CD4-positive, alpha-beta T cell treated with Interleukin-15 for 4 hours (primary cell): ENCODE measurements around the gene ZC3H10.
"Not testable (repeated sequence)": the region's sequence is repeated elsewhere in the genome, so short reads cannot be mapped to it uniquely, and the experiment has no call there.

Experiments
- DNase-seq: peaks from one replicate; pipeline ENCODE4 v3.0.0-alpha.2; 2020; ENCODE audit warnings: low spot score

Gene ZC3H10

GRCh38 chr12:56154818-56155217, 36.8 kb downstream of the ZC3H10 start:
- DNase-seq: no peak

- DNase-seq: no peak
These were observed 37.3 kb downstream of the ZC3H10 start for GRCh38 chr12:56155256-56155845.

DNA sequence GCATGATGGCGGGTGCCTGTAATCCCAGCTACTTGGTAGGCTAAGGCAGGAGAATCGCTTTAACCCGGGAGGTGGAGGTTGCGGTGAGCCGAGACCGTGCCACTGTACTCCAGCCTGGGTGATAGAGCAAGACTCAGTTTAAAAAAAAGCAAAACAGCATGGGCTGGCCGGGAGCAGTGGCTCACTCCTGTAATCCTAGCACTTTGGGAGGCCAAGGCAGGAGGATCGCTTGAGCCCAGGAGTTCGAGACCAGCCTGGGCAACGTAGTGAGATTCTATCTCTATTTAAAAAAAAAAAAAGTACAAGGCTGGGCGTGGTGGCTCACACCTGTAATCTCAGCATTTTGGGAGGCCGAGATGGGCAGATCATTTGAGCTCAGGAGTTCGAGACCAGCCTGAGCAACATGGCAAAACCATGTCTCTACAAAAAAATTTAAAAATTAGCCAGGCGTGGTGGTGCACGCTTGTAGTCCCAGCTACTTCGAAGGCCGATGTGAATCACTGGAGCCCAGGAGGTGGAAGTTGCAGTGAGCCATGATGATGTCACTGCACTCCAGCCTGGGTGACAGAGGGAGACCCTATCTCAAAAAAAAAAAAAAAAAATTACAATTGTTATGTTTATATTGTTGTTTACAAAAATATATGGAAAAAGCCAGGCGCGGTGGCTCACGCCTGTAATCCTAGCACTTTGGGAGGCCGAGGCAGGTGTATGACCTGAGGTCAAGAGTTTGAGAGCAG, 38.6 kb downstream of the ZC3H10 start:
- not testable (repeated sequence) for DNase-seq

DNA sequence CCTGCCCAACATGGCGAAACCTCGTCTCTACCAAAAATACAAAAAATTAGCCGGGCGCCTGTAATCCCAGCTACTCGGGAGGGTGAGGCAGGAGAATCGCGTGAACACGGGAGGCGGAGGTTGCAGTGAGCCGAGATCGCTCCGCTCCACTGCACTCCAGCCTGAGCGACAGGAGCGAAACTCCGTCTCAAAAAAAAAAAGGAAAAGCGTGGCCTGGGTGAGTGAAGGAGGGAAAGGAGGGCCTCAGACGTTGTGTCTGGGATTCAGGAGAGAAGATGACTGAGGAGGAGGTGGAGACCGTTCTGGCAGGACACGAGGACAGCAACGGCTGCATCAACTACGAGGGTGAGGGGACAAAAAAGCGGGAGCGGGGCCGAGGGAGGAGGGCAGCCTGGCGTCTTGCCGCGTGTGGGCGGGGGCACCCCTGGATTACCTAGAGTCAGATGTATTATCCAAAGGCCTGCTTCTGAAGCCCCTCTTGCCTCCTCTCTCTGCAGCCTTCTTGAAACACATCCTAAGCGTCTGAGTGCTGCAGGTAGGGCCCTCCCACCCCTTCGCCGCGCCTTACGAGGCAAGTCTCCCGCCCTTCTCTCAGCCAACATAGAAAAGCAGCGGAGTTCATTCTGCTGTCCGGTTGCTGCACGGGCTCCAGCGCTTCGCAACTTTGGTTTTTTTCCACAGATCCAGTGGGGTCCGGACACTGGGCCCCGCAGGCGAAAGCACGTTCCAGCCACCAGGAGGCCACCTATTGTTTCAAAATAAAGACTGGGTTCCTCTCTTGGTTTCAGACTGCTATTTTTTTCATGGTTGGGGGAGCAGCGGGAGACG, 39.3 kb downstream of the ZC3H10 start:
- DNase-seq: peak; percentile 58

GRCh38 chr12:56158029-56158925, 40.2 kb downstream of the ZC3H10 start, which contains the start of gene MYL6:
TSS of gene MYL6 (plus strand) at chr12:56158359. CDS start at chr12:56158402, 43 bp downstream.
- DNase-seq: peak; percentile 95

- DNase-seq: no peak
These were observed 40.9 kb downstream of the ZC3H10 start for GRCh38 chr12:56158926-56159461.

DNA sequence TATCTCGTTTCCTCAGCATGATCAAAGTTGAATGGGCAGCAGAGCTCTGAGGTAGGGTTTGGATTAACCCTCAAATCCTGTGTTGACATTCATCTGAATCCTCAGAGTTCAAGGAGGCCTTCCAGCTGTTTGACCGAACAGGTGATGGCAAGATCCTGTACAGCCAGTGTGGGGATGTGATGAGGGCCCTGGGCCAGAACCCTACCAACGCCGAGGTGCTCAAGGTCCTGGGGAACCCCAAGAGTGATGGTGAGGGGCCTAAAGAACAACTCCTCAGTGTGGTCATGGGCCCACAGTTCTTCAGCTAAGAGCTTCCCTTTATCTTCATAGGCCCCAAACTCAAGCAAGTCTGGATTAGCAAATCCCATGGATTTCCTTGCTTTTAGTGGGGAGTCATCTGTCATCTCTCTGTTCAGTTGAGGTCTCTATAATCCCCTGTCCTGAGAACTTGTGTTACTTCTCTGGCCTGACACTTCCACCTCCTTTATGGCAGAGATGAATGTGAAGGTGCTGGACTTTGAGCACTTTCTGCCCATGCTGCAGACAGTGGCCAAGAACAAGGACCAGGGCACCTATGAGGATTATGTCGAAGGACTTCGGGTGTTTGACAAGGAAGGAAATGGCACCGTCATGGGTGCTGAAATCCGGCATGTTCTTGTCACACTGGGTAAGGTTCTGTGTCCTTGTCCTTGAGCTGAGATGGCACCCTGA, 41.6 kb downstream of the ZC3H10 start:
- no peak for DNase-seq

DNA sequence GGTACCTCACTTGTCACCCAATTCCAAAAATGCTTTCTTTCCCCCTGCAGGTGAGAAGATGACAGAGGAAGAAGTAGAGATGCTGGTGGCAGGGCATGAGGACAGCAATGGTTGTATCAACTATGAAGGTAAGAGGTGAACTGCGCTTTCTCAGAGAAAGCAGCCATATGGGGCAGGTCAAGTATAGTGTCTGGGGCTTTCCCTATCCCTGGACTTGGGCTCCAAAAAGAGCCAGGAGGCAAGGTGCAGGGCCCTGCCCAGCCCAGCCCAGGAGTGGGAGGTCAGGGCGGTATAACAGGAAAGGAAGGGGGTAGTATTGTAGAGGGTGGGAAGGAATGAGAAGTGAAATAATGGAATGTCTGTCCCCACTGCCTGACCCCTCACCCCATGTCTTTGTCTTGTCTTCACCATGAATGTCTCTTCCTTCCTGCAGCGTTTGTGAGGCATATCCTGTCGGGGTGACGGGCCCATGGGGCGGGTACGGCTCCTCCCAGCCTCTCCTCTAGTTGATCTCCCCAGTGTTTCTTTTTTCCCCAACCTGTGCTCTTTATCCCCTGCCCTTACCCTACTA, 42.2 kb downstream of the ZC3H10 start:
- DNase-seq: peak; percentile 68

GRCh38 chr12:56160894-56161689, 43.0 kb downstream of the ZC3H10 start:
- no peak for DNase-seq

GRCh38 chr12:56161690-56162351, 43.8 kb downstream of the ZC3H10 start:
- no peak for DNase-seq

DNA sequence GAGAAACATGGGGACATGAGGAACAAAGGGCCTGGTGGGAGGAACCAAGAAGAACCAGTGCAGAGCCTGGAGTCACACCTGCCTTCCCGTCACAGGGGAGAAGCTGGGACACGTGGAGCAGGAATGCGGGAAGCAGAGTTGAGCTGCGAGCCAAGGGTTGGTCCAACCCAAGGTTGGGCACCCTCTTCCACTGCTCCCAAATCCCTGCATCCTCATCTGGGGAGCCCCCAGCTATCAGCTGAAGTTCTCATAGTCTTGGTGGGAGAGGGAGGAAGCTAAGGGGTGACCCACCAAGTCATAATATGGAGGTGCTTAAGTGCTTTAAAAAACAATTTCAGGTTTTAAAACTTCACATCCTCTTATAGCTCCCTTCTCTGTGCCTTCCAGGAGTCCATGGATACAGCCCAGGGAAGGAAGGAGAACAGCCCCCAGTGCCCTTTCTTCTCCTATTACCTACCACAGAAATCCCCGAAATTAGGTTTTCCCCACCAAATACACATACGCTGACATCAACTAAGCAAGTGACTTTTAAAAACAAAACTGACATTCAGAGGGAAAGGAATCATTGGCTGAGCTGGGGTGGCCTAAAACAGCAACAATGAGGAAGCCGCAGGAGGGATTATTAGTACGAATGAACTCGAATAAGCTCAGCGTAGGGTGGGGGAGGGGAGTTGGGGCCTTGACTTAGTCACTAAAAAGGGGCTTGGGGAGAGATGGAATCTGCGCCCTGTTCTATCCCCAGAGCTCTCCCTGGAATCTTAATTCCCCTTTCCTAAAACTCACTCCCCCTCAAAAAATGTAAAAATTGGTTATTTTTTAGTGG, 44.6 kb downstream of the ZC3H10 start:
- DNase-seq: no peak

- no peak for DNase-seq
These were observed 45.7 kb downstream of the ZC3H10 start for GRCh38 chr12:56163533-56164344.

GRCh38 chr12:56164345-56164729, 46.3 kb downstream of the ZC3H10 start:
- no peak for DNase-seq

GRCh38 chr12:56165369-56165768, 47.3 kb downstream of the ZC3H10 start:
- no peak for DNase-seq

DNA sequence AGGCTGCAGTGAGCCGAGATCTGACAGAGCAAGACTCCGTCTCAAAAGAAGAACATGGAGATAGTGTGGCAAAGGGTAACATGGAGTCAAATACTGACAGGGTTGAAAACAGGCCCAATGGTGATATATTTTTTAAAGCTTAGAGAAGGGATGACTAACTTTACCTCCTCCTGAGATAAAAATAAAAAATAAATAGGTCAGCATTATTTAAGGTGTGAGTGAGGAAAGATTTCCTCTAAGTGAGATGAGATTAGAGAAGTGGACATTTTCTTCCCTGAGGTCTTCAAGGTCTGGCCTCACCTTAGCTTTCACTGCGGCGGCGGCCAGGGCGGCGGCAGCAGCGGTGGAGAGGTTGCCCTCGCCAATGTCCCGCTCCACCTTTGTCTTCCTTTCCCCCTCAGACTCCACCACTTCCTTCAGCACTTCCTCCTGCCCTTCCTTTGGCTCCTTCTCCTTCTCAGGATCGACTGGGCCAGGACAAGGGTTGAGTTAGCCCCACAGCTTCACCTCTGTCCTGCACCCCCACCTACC, 51.2 kb downstream of the ZC3H10 start:
- no peak for DNase-seq

GRCh38 chr12:56172839-56173238, 54.8 kb downstream of the ZC3H10 start:
- DNase-seq: no peak
